Omental fat pad (tissue), 4 donors: ENCODE results near the gene BPIFB3. TPM values are rescaled to one million over a fixed set of nuclear protein-coding genes. Genes with fewer than 3 reads are reported as not detected.

Experiments used
- ATAC-seq: fragments of 150-250 bp; one replicate; pipeline ENCODE4 v1.9.1; 2016; ENCODE audit warnings: mild to moderate bottlenecking, moderate library complexity; ENCODE audit not compliant: low FRiP score
- DNase-seq: peaks from one replicate; pipeline ENCODE4 v3.0.0-alpha.2; 2019; ENCODE audit warnings: low spot score
- total RNA-seq, 4 donors: library from RNA; depleted of rRNA; stranded (reverse); fragments of >200 nt; gene quantifications; one replicate each; pipeline ENCODE4 v1.1.0, GENCODE V29; 2016
- TF ChIP-seq, protein P1 (sequence below), 3 donors: fragments of 450-650 bp; IDR thresholded peaks; one replicate each; pipeline ENCODE4 v1.5.1; 2016 to 2017; ENCODE audit warnings: antibody characterized with exemption in 3 of 3, mild to moderate bottlenecking in 3 of 3, moderate library complexity in 2 of 3

The BPIFB3 gene
- total RNA-seq, 4 donors from 2014 or later, result not detected

DNA sequence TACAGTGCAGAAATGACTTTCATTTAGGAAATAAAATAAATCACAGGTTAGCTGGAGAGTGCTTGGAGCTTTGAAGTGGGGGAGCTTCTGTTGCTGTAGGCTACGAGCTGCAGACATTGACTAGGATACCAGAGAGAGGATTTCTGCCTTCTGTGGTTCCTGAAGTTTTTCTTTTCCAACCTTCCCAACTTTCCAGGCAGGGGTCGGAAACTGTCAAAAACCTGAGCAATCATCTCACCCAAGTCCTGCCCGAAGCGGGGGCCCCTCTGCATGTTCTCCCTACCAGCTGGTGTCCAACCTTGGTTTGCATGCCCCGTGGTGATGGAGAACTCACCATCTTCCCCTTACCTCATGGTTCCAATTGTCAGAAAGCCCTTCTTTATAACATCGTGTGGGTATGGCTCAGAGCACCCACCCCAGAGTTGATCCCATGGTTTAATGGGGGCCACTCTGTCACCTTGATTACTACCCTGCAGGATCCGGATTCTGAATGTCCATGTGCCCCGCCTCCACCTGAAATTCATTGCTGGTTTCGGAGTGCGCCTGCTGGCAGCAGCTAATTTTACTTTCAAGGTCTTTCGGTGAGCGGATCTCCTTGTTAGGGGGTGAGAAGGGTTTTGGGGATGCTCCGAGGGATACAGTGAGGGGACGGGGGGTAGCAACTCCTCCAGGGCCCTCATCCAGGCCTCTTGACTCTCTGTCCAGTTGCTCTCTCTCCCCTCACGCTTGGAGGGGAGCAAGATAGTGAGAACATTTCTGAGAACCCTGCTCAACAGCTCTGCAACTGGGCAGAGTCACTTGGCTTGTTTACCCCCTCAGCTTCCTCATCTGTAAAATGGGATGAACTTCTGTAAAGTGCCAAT lies 41.1 kb upstream of the BPIFB3 start:
- ATAC-seq, result no peak
- DNase-seq, result no peak
- TF ChIP-seq, protein P1, sequence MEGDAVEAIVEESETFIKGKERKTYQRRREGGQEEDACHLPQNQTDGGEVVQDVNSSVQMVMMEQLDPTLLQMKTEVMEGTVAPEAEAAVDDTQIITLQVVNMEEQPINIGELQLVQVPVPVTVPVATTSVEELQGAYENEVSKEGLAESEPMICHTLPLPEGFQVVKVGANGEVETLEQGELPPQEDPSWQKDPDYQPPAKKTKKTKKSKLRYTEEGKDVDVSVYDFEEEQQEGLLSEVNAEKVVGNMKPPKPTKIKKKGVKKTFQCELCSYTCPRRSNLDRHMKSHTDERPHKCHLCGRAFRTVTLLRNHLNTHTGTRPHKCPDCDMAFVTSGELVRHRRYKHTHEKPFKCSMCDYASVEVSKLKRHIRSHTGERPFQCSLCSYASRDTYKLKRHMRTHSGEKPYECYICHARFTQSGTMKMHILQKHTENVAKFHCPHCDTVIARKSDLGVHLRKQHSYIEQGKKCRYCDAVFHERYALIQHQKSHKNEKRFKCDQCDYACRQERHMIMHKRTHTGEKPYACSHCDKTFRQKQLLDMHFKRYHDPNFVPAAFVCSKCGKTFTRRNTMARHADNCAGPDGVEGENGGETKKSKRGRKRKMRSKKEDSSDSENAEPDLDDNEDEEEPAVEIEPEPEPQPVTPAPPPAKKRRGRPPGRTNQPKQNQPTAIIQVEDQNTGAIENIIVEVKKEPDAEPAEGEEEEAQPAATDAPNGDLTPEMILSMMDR (IDR thresholded peaks at IDR 0.05), result no peak

DNA sequence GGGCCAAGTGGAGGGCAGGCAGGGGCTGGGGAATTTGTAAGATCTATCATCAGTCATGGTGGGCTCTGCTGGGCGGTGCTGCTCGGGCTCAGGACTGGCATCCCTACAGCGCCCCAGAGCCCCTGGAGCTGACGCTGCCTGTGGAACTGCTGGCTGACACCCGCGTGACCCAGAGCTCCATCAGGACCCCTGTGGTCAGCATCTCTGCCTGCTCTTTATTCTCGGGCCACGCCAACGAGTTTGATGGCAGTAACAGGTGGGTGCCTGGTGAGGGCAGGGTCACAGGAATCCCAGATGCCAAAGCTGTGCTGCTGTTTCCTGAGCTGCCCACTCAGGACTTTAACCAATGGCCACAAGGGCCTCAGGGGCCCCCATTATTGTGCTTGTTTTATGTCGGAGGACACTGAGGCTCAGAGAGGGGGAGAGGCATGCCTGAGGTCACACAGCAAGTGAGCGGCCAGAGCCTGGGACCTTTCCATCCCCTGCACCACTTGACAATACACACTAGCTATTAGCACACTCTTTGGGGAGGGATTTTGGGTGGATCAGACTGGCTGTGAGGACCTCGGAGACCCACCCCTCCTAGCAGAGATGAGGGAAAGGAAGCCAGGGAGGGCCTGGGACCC lies 39.9 kb upstream of the BPIFB3 start:
- ATAC-seq (no peak), DNase-seq (no peak)
- TF ChIP-seq, protein P1 (IDR thresholded peaks at IDR 0.05), result no peak

- no peak for DNase-seq
- TF ChIP-seq, protein P1 (IDR thresholded peaks at IDR 0.05), result no peak
- ATAC-seq, result no peak
Measured at GRCh38 chr20:33014336-33015113, 39.2 kb upstream of the BPIFB3 start.

DNA sequence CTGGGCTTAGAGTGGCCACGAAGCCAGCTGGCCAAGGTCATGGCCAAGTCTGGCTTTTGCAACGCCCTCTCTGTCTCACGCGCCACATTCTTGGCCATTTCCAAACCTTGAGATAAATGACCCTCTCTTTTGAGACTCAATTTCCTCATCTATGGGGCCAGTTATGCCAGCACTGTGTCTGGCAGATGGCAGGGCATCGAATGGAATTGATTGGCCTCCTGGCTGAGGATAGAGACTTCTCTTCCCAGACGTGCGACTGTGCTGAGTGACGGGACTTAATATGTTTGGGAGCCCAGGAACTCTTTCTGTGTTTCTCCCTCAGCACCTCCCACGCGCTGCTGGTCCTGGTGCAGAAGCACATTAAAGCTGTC lies 38.6 kb upstream of the BPIFB3 start:
- TF ChIP-seq, protein P1 (IDR thresholded peaks at IDR 0.05), result no peak
- ATAC-seq (no peak), DNase-seq (no peak)

DNA sequence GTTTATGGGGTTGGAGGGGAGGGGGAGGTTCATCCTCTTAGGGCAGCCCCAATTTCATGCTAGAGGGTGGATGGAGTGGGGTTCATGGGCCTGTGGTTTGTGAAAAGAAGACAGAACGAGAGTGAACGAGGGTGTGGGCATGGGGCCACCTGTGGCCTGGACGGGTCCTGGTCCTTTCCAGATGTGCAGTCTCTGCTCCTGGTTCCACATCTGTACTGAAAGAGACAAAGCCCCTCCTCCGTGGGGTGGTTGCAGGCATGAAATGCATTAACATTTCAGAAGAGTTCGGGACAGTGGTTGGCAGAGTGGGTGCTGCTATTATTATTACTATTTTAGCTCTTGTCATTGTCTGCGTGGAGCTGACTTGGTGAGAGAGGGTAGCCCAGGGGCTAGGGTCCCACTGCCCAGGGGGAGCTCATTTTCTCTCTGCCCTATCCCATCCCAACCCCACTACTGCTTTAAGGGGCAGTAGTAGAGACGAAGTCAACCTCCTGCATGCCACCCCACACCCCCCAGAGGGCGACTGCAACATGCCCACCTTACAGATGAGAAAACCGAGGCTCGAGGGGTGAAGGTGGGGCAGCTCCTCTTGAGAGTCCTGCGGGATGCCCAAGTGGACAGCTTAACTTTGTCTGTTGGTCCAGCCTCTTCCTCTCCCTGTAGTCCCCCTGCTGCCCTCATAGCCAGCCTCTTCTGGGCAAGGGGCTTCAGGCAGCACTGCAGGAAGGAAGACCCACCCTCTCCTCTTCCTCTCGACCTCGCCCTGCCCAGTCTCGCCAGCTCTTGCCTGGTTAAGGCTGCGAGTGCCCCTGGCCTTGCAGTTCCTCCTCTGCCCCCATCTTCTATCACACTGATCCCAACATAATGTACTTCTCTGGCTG lies 37.8 kb upstream of the BPIFB3 start:
- DNase-seq (no peak), ATAC-seq (no peak)
- TF ChIP-seq, protein P1 (IDR thresholded peaks at IDR 0.05), result no peak

GRCh38 chr20:33016581-33017109 lies 37.1 kb upstream of the BPIFB3 start:
- TF ChIP-seq, protein P1 (IDR thresholded peaks at IDR 0.05), result no peak
- ATAC-seq, result no peak
- DNase-seq, result no peak
